Stimulated activated naive CD8-positive, alpha-beta T cell treated with anti-CD3 and anti-CD28 coated beads, Interleukin-15, Interleukin-2, amounts not matched to agents 100 U/mL and 50 U/mL, for 24 hours (primary cell): Measurements from ENCODE around the gene ZMYM2.
"Not testable (repeated sequence)": the region's sequence is repeated elsewhere in the genome, so short reads cannot be mapped to it uniquely, and the experiment has no call there.

Experiments used
- ATAC-seq: fragments of 150-1000 bp; cut with Tn5 transposase; one replicate; pipeline ENCODE4 v1.10.0; 2021
- DNase-seq: peaks from one replicate; pipeline ENCODE4 v3.0.0; 2021

Gene ZMYM2

DNA sequence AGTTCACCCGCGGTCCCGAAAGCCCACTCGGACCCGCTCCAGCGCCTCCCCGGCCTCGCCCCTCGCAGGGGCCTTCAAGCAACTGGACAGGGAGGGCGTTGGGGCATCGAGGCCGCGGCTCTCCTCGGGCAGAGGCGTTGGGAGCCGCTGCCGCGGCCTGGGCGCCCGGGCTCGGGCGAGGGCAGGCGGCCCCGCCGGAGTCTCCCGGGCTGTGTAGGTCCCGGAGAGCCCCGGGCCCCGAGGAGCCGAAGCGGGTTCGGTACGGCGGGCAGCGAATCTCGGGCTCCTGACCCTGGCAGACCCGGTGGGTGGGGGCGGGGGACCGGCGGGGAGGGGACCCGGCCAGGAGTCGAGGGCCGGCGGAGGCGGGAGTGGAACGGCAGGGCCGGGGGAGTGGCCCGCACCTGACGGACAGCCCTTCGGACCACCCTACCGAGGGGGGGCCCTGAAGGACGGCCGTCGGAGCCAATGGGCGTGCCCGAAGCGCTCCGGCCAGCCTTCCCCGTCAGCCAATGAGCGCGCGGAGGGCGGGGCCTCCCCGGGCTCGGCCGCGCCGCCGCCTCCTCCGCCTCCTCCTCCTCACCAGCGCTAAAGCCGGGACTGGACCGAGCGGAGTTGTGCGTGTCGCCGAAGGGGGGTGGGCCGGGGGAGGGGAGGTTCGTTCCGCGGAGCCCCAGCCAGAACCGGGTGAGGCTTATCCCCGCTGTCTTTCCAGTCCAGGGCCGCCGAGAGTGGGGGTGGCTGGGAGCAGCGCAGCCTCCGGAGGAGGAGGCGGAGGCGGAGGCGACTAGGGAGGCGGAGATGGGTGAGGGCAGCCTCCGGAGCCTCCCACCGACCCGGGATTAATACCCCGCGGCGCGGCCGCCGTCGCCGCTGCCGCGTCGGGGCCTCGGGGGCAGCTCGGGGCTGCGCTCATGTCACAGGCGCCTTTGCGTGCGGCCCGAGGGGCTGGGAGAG, at the start of gene ZMYM2:
ZMYM2 (plus strand) TSS at position 573 of the 957 bp plus-strand sequence. CDS start 34,346 bp downstream, outside the sequence.
- ATAC-seq (peak; percentile 87), DNase-seq (peak; percentile 100)

DNA sequence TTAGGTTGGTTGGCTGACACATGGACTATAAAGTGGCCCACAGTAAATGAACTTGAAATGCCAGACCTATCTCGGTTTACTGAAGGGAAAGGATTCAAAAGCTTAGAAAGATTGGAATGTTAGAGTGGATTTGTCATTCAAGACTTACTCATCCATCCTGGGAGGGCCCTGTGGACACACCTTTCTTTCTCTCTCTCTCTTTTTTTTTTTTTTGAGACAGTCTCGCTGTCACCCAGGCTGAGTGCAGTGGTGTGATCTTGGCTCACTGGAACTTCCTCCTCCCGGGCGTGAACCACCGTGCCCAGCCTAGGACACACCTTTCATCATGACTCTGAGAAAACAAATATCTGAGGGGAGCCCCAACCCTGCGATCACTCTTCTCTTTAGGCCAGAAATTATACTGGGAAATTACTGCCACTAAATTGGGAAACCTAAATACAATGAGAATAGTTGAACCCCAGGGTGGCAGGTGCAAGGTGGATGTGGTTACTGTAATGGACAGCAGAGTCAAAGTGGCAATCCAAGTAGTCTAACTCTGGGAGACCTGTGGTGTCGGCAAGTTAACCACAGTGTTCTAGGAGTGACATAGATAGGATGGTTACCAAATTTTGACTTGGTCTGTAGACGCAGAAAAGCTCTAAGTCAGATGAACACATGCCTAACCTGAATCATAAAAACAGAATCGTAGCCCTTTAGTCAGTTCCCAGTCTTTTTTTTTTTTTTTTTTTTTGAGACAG, 48.0 kb upstream of the ZMYM2 start:
- DNase-seq (no peak), ATAC-seq (no peak)

DNA sequence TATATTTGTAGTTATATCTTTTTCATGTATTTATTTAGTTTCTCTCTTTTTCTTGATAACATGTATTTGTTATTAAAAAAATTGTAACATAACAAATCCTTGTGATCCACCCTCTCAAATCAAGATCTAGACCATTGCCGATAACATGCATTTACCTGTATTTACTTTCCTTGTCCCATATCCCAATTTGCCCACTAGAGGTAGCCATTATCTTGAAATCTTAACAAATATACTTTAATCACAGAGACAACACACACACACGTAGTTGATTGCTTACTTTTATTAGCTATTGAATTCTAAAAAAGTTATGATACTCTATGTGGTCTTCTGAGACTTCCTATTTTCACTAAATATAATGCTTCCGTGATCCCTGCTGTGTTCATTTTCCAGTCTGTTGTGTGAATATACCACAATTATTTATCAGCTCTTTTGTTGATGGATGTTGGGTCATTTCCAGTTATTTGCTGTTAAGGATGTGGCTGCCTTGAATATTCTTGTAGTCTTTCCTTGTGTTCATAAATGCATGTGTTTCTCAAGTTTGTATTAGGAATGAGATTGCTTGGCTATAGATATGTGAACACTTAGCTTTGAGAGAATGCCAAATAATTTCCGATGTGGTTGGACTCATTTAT, 31.3 kb upstream of the ZMYM2 start:
- no peak for ATAC-seq
- DNase-seq: no peak

DNA sequence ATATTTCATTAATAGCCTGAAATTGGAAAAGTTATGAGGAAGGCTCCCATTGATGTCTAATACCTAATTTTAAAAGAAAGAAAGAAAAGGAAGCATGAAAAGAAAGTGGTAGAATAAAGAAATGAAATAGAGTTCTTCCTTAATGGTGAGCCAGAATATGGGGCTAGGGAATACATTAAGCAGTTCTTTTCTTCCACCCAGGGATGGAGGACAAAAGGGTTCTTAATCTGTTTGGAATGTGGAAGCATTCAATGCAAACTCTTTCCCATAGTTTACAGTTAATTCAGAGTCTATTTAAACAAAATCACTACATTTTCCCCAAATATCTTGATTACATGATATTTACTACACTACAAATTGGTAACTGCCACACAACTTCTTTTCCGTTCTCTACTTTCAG, 18.4 kb upstream of the ZMYM2 start:
- no peak for ATAC-seq
- no peak for DNase-seq

DNA sequence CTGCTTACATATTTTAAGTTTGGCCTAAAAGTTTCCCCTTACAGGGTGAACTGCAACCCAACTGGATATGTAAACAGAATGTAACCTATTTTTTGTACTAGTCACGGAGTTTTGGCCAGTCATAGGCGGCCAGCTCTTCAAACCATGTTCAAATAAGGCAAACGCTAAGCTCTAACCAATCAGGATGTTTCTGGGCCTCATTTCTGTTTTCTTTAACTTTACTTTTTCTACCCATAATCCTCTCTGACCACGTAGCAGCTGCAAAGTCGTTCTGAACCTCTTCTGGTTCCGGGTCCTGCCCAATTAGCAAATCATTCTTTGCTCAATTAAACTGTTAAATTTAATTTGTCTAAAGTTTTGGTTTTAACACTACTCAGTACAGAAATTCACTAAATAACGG, 8.2 kb upstream of the ZMYM2 start:
- ATAC-seq: no peak
- no peak for DNase-seq

GRCh38 chr13:19952850-19953249, 5.7 kb upstream of the ZMYM2 start:
- ATAC-seq: no peak

DNA sequence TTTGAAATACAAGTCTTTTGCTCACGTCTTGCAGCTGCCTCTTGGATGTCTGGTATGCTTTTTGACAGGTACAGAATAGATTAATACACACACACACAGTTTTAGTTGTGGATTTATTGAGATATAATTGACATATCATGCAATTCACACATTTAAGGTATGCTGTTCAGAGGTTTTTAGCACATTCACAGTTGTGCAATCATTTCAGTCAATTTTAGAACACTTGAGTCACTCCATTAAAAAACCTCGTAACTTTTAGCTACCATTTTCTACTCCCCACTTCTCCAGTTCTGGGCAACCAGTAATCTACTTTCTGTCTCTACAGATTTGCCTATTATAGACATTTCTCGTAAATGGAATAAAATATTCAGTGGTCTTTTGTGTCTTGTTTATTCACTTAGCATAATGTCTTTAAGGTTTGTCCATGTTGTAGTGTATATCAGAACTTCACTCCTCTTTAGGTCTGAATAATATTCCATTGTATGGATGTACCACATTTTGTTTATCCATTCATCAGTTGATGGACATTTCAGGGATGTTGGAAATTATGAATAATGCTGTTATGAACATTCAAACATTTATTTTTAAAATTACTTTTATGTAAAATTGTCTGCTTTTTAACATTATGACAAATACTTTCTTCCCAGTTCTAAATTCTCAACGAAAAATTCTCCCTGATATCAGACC, 2.5 kb upstream of the ZMYM2 start:
- ATAC-seq (no peak), DNase-seq (no peak)

More at GRCh38 chr13:19952850-19953249, 5.7 kb upstream of the ZMYM2 start:
- DNase-seq: no peak

GRCh38 chr13:19957320-19958154, 990 bp upstream of the ZMYM2 start:
- ATAC-seq: peak; percentile 24
- DNase-seq: peak; percentile 85

DNA sequence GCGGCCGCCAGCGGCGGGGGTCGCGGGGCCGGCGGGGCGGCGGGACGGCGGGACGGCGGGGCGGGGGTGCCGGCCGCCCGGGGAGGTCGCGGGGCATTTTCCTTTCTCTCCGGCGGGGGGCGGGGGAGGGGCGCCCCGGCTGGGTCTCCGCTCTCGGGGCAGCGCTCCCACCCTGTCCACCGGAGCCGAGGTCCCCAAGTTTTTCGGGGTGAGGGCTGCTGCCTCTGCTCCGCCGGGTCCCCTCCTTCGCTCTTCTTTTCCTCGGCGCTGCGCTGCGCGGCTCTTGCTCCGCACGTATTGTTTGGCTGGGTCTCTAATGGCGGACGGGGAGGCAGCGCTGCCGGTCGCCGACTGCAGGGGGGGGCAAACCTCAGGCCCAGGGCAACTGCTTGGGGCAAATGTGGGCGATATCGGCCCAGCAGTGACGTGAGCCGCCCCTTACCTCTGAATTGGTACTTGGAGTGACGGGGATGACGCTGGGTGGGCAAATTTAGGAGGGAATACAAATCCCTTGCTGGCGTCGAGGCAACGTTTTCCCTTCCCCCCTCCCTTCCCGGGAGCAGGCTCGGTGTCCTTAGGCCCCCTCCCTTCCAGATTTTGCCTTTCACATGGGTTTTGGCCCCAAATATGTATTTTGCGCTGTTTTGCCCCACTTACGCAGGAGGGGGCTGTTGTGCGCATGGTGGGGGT, 759 bp downstream of the ZMYM2 start:
- peak; percentile 74 for DNase-seq
- ATAC-seq: no peak

GRCh38 chr13:19959831-19960652, 1.5 kb downstream of the ZMYM2 start:
- ATAC-seq: peak; percentile 61

DNA sequence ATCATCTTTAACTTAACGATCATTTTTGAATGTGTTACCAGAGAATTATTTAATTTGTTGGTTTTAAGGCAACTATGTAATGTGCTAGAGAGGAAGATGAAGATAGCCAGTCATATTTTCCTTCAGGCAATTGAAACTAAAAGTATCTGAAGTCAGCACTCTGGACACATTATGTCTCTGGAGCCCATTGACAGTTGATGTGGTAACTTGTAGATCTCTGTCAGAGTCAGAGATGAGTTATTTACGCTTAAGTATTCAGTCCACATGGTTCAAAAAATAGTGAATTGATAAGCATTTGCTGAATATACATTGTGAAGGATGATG, 2.1 kb downstream of the ZMYM2 start:
- no peak for DNase-seq
- ATAC-seq: no peak

More at GRCh38 chr13:19959831-19960652, 1.5 kb downstream of the ZMYM2 start:
- DNase-seq: peak; percentile 87

- ATAC-seq (no peak), DNase-seq (no peak)
These were observed 3.0 kb downstream of the ZMYM2 start for GRCh38 chr13:19961489-19961888.

- DNase-seq: no peak
These were observed 3.4 kb downstream of the ZMYM2 start for GRCh38 chr13:19961924-19962323.

DNA sequence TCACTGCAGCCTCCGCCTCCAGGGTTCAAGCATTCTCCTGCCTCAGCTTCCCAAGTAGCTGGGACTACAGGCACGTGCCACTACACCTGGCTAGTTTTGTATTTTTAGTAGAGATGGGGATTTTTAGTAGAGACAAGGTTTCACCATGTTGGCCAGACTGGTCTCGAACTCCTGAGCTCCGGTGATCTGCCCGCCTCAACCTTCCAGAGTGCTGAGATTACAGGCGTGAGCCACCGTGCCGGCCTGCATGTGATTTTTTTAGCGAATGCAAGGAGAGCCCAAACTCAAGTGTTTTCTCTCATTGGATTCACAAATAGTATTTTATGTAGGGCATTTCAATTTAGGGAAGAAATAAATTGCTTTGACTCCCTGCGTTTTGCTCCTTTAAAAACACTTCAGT, 4.4 kb downstream of the ZMYM2 start:
- ATAC-seq (no peak), DNase-seq (no peak)

More at GRCh38 chr13:19961924-19962323, 3.4 kb downstream of the ZMYM2 start:
- ATAC-seq: no peak

- no peak for ATAC-seq
These were observed 9.1 kb downstream of the ZMYM2 start for GRCh38 chr13:19967621-19968020.

GRCh38 chr13:19974498-19975009, 16.0 kb downstream of the ZMYM2 start:
- ATAC-seq, DNase-seq: not testable (repeated sequence)

More at GRCh38 chr13:19967621-19968020, 9.1 kb downstream of the ZMYM2 start:
- no peak for DNase-seq

- no peak for DNase-seq
- ATAC-seq: no peak
These were observed 20.4 kb downstream of the ZMYM2 start for GRCh38 chr13:19978831-19979437.

DNA sequence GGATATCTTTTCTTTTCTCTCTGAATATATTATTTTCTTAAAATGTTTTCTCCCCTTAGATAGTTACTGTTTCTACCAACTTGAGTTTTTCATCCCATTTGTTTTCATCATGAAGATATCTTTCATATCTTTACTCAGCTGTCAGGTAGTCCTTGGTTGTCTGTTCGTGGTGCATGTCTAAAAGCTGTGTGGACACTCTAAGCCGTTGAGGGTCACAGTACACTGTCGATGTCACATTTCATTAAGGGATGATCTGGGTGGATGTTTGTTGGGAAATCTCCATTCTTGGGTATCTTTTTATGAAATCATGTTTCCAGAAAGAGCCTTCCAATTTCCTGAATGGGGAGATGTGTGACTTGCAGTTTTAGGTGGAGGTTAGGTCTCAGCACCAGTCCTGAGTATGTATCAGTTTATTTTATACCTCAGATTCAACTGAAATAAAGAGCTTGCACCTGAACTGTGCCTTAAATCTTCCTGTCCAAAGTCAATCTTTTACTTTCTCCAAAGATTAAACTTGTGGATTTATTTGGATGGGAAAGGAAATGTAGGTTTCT, 23.2 kb downstream of the ZMYM2 start:
- ATAC-seq: no peak
- no peak for DNase-seq
